Measurements from ENCODE around the gene AGAP1. TPM values are rescaled to one million over a fixed set of nuclear protein-coding genes. Genes with fewer than 3 reads are reported as not detected.

AGAP1 gene
- total RNA-seq, 1 donor from 2014 or later: 9.0 TPM

GRCh38 chr2:236156095-236156859 lies 662.4 kb downstream of the AGAP1 start:
- no peak for DNase-seq

- no peak for DNase-seq
These were observed 663.0 kb downstream of the AGAP1 start for GRCh38 chr2:236156860-236157194.

GRCh38 chr2:236157366-236157765 lies 663.5 kb downstream of the AGAP1 start:
- no peak for DNase-seq

GRCh38 chr2:236157815-236158498 lies 664.1 kb downstream of the AGAP1 start:
- no peak for DNase-seq

GRCh38 chr2:236158969-236159777 lies 665.3 kb downstream of the AGAP1 start:
- DNase-seq: no peak

- no peak for DNase-seq
These were observed 665.9 kb downstream of the AGAP1 start for GRCh38 chr2:236159778-236160170.

GRCh38 chr2:236160366-236161081 lies 666.7 kb downstream of the AGAP1 start:
- DNase-seq: no peak

- DNase-seq: no peak
These were observed 667.2 kb downstream of the AGAP1 start for GRCh38 chr2:236161082-236161462.

- DNase-seq: no peak
These were observed 667.7 kb downstream of the AGAP1 start for GRCh38 chr2:236161531-236161930.

- no peak for DNase-seq
These were observed 668.4 kb downstream of the AGAP1 start for GRCh38 chr2:236162031-236162845.

- peak; percentile 48 for DNase-seq
These were observed 669.1 kb downstream of the AGAP1 start for GRCh38 chr2:236162882-236163470.

- DNase-seq: no peak
These were observed 669.8 kb downstream of the AGAP1 start for GRCh38 chr2:236163471-236164200.

GRCh38 chr2:236164201-236164924 lies 670.5 kb downstream of the AGAP1 start:
- DNase-seq: peak; percentile 67

- no peak for DNase-seq
These were observed 671.3 kb downstream of the AGAP1 start for GRCh38 chr2:236164925-236165841.

GRCh38 chr2:236165842-236166795 lies 672.3 kb downstream of the AGAP1 start:
- peak; percentile 60 for DNase-seq

- peak; percentile 38 for DNase-seq
These were observed 673.0 kb downstream of the AGAP1 start for GRCh38 chr2:236166796-236167296.

GRCh38 chr2:236167297-236168109 lies 673.7 kb downstream of the AGAP1 start:
- DNase-seq: peak; percentile 80
